NCI-H146 treated with DMSO at 0.1 percent for 48 hours (cell line): Measurements from ENCODE around the gene TMEM52.
A peak's percentile ranks its signal among the peaks of the same experiment; 100 is the strongest.
"Not testable (repeated sequence)": the region's sequence is repeated elsewhere in the genome, so short reads cannot be mapped to it uniquely, and the experiment has no call there.

Experiments used
- DNase-seq: peaks from one replicate; lab custom pipeline; 2025; ENCODE audit not compliant: unreplicated experiment; lab: John Stamatoyannopoulos, UW

The TMEM52 gene

GRCh38 chr1:1894354-1895059 is 24.6 kb downstream of the TMEM52 start:
- DNase-seq, result no peak

DNA sequence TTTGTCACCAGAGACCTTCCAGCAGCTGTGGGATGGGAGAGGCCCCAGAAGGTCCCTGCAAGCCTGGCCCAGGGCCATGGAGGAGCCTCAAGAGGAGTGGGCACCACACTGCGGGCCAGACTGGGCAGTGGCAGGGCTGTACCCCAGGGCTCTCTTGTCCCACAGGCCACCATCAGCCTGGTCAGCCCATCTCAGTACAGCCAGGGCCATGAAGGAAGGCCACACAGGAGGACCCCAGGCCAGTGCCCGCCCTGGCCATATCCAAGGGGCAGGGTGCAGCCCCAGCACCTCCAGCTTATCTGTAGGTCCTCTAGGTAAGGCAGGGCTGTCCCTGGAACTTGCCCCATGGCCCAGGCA is 25.1 kb downstream of the TMEM52 start:
- DNase-seq, result no peak

- no peak for DNase-seq
Measured at GRCh38 chr1:1893291-1893985, 25.6 kb downstream of the TMEM52 start.

DNA sequence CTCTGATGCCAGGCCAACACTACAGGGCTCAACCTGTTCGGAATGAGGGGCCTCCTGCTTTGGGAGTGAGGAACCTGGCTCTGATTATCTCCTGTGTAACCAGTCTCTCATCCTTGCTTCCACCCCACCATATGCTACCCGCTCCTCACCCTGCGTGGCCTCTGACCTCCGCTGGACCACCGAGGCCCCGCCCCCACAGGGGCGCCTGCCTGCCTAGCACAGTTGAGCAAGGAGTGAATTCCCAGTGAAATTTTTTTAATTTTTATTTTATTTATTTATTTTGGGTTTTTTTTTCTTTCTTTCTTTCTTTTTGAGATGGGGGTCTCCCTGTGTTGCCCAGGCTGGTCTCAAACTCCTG is 26.3 kb downstream of the TMEM52 start:
- no peak for DNase-seq

- DNase-seq, result no peak
Measured at GRCh38 chr1:1892079-1892762, 26.9 kb downstream of the TMEM52 start.

- DNase-seq, result peak; percentile 35
Measured at GRCh38 chr1:1891349-1892078, 27.6 kb downstream of the TMEM52 start.

DNA sequence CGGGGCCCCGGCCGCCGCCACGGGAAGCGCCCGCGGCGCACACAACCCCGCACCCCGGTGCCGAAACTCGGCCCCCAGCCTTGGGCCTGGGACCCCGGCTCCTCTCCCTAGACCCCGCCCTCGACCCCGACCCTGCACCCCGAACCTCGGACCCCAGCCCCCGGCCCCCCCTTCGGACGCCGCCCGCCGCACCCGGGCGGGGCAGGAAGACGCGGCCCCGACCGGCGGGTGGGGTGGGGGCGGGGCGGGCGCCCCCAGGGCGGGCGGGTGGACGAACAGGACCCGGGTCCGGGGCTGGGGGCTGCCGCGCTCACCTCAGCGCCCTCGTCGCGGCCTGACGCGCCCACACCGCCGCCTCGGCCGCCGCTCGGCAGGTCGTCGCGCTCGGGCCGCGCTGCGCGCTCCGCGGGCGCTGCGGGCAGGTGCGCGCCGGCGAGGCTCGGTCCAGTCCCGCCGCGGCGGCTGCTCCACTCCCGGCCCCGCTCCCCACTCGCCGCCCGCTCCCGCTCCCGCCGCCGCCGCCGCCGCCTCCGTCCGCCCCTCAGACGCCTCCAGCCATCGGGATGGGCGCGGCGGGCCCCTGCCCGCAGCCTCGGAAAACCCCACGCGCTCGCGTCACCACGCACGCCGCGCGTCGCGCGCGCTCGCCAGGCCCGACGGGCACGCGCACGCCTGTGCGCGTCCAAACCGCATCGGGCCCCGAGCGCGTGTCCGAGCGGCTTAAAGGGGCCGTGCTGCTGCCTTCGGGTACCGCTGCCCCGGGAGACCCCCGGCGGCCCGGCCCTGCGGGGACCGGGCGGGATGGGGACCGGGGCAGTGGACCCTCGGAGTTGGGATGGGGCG is 28.4 kb downstream of the TMEM52 start, which contains the start of gene GNB1:
Gene GNB1, minus strand, starts transcription at position 582 of the 843 bp plus-strand sequence. CDS start 65,634 bp downstream, outside the sequence.
- peak; percentile 22 for DNase-seq

- DNase-seq, result no peak
Measured at GRCh38 chr1:1889847-1890505, 29.1 kb downstream of the TMEM52 start.

DNA sequence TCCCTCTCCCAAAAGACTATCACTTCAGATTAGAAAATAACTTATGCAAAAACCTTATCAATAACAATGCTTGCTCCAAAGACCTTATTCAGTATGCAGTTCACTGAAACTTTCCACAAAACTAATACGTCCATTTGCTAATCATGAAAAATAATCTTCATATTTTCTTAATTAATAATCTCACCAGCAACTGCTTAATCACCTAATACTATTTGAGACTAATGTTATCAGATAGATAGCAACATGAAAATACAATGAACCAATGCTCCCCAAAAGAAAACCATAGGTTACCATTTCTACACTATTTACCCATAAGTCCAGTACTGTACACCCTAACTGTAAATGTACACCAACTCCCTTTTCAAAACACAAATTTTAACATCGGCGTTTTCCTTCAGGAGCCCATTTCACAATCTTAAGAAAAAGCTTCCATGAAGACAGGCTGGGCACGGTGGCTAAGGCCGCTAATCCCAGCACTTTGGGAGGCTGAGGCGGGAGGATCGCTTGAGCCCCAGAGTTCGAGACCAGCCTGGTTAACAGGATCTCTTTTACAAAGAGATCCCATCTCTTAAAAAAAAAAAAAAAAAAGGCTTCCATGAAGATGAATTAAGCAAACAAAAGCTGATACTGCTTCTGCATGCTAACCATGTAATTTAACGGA is 29.9 kb downstream of the TMEM52 start:
- no peak for DNase-seq

- not testable (repeated sequence) for DNase-seq
Measured at GRCh38 chr1:1883890-1884289, 35.2 kb downstream of the TMEM52 start.

DNA sequence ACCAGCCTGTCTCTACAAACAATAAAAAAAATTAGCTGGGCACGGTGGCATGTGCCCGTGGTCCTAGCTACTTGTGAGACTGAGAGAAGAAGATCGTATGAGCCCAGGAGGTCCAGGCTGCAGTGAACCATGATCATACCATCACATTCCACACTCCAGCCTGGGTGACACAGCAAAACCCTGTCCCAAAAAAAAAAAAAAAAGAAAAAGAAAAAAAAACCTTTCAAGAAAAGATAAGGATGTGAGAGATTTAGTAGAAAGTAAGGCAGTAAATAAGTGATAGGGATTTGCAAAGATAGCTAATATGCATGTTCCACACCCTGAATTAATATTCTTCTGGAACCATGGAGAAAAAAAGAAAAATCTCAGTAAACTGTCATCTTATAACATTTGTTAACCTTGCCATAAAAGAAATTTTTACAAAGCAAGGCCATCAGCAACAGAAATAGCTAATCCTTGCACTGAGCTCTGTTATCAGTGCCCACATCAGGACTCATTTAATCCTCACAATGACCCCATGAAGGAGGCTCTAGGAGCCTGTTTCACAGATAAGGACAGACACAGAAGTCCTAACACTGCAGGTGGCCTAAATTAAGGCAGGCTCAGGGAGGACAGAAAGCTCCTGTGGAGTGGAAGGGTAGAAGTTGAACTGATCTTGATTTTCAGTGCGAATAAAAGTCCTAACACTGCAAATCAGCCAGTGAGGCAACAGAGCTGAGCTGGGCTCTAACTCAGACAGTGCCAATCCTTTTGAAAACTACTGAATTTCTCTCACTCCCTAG is 35.8 kb downstream of the TMEM52 start:
- no peak for DNase-seq

- DNase-seq, result no peak
Measured at GRCh38 chr1:1881727-1882126, 37.4 kb downstream of the TMEM52 start.

GRCh38 chr1:1880617-1881312 is 38.3 kb downstream of the TMEM52 start:
- no peak for DNase-seq

DNA sequence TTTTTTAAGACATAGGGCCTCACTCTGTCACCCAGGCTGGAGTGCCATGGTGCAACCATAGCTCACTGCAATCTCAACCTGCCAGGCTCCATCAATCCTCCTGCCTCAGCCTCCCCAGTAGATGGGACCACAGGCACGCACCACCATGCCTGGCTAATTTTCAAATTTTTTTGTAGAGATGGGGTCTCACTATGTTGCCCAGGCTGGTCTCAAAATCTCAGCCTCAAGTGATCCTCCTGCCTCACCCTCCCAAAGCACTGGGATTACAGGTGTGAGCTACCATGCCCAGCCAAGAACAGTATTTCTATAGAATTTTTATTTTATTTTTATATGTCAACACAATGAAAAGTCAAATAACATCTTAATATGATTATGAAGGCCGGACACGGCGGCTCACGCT is 39.1 kb downstream of the TMEM52 start:
- DNase-seq, result no peak

GRCh38 chr1:1877865-1878436 is 41.1 kb downstream of the TMEM52 start:
- no peak for DNase-seq

- DNase-seq, result no peak
Measured at GRCh38 chr1:1876335-1876930, 42.6 kb downstream of the TMEM52 start.

DNA sequence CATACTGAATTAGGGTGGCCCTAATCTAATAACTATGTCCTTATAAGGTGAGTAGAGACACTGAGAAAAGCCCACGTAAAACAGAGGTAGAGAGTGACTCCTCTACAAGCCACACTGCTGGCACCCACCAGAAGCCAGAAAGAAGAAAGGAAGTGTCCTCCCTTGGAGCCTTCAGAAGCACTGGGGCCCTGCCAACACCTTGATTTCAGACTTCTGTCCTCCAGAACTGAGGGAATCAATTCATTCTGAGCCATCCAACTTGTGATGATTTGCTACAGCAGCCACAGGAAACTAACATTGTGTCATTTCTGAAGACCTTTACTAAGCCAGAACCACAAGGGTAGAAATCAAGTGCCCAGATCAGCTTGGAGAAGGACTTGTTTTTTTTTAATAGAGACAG is 43.1 kb downstream of the TMEM52 start:
- no peak for DNase-seq
